Medulla oblongata (tissue), 1 donor: ENCODE data around the gene HLX.
A peak's percentile ranks its signal among the peaks of the same experiment; 100 is the strongest.

Experiments used
- DNase-seq: peaks from one replicate; pipeline ENCODE4 v3.0.0-alpha.2; 2015; ENCODE audit errors: extremely low spot score

Gene HLX

GRCh38 chr1:220925707-220926106 lies 46.5 kb downstream of the HLX start:
- no peak for DNase-seq

DNA sequence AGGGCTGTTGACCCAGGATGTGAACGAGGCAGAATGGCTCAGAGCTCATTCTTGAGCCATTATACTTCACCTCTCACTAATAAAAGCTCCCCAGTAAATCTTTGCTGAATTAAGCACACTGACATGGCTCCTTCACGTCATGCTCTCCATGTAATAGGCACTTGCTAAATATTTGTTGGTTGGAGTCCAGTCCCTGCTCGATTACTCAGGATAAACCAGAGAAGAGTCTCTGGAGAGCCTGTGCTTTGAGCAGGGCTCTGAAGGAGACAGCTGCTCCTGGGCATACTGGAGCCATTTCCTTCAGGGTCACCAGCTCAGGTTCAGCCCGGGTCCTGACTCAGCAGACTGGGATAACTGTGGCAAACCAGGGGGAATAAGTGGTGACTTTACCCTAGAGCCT lies 46.9 kb downstream of the HLX start:
- no peak for DNase-seq

- DNase-seq: no peak
Observed at GRCh38 chr1:220927442-220927841, 48.2 kb downstream of the HLX start.

- DNase-seq: peak; percentile 7
Observed at GRCh38 chr1:220928320-220928719, 49.1 kb downstream of the HLX start.

GRCh38 chr1:220928725-220929300 lies 49.6 kb downstream of the HLX start:
- no peak for DNase-seq

DNA sequence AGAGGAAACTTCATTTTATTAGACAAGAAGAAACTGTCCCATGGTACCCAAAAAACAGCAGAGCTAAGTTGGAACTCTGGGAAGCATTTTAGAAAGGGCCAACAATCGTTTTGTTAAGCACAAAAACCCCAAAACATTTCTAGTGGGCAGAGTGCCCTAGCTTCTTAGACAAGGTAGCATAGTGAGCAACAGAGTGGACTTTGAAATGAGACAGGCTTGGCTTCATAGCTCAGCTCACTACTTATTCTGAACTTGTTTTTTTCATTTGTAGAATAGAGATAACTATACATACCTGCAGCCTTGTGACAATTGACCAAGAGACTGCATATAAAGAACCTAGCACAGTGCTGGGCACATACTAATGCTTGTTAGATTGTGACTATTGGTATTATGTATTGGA lies 50.1 kb downstream of the HLX start:
- no peak for DNase-seq
